Heart left ventricle (tissue), 16 donors: Measurements from ENCODE around the gene ENTHD1. TPM values are rescaled to one million over a fixed set of nuclear protein-coding genes. Genes with fewer than 3 reads are reported as not detected.

ENCODE experiments used
- ATAC-seq, 4 donors: fragments of 200-7000 bp; cut with Tn5 transposase; one replicate each; pipeline ENCODE4 v1.9.1; 2020 to 2022; ENCODE audit warnings: moderate library complexity in 4 of 4, mild to moderate bottlenecking in 3 of 4, moderate number of reproducible peaks in 1 of 4
- DNase-seq, 5 donors: peaks; one replicate each; pipeline ENCODE4 v3.0.0-alpha.2; 2020
- H3K27ac ChIP-seq, 12 donors: fragments of 200-600 bp; sonication (generic) in 4 of 12; one replicate each; pipeline versions ENCODE4 v1.5.0 to v1.8.0; 2016 to 2022; ENCODE audit warnings: mild to moderate bottlenecking in 2 of 12
- H3K27me3 ChIP-seq, 9 donors: fragments of 200-600 bp; sonication (generic) in 2 of 9; one replicate each; pipeline versions ENCODE4 v1.5.1 to v1.8.0; 2016 to 2022; ENCODE audit warnings: mild to moderate bottlenecking in 3 of 9
- H3K36me3 ChIP-seq, 9 donors: fragments of 200-600 bp; sonication (generic) in 2 of 9; one replicate each; pipeline versions ENCODE4 v1.5.0 to v1.8.0; 2018 to 2022; ENCODE audit warnings: mild to moderate bottlenecking in 2 of 9
- H3K4me1 ChIP-seq, 12 donors: fragments of 200-600 bp; sonication (generic) in 4 of 12; one replicate each; pipeline versions ENCODE4 v1.5.0 to v1.8.0; 2016 to 2022; ENCODE audit warnings: mild to moderate bottlenecking in 3 of 12
- H3K4me3 ChIP-seq, 12 donors: fragments of 200-600 bp; sonication (generic) in 4 of 12; one replicate each; pipeline versions ENCODE4 v1.5.0 to v1.8.0; 2017 to 2022; ENCODE audit warnings: mild to moderate bottlenecking in 9 of 12, moderate library complexity in 4 of 12
- H3K9me3 ChIP-seq, 12 donors: fragments of 200-600 bp; sonication (generic) in 4 of 12; one replicate each; pipeline versions ENCODE4 v1.5.0 to v1.8.0; 2016 to 2022; ENCODE audit warnings: mild to moderate bottlenecking in 1 of 12
- POLR2A ChIP-seq, 2 donors: fragments of 450-650 bp; IDR thresholded peaks; one replicate each; pipeline ENCODE4 v1.6.1; 2017; ENCODE audit warnings: antibody characterized with exemption in 2 of 2, mild to moderate bottlenecking in 2 of 2, moderate library complexity in 2 of 2
- WGBS, 4 donors: extraction: QIAGEN DNeasy Blood & Tissue Kit in 2 of 4; methylation state at CpG; one replicate each; pipeline versions ENCODE4 v1.1.5 to v1.1.7; 2013 to 2018; 5-methylcytosine and 5-hydroxymethylcytosine counted together
- intact Hi-C, 10 donors: fragments of 100-400 bp; cut with DNase I; formaldehyde crosslinking; loops; one replicate each; pipeline versions ENCODE4 v1.11.1 to v1.14.2; 2022
- polyA plus RNA-seq, 2 donors: library from polyadenylated mRNA; stranded (reverse); fragments of 200-250 nt; gene quantifications; one replicate each; pipeline ENCODE4 v1.2.3, GENCODE V29; 2013
- total RNA-seq, 9 donors: library from RNA; depleted of rRNA in 2 of 9; stranded (reverse); fragments of >200 nt in 2 of 9; fragmentation: NEBNext Ultra II Directional in 3 of 9; extraction: Animal tissue kit (Norgen Biotek cat#: 25700) in 3 of 9; gene quantifications; one replicate each; pipeline versions ENCODE4 v1.1.0 to v1.2.4, GENCODE V29; 2016 to 2023
- TF ChIP-seq, protein P1 (sequence below), 12 donors: fragments of 200-600 bp; sonication (generic) in 4 of 12; IDR thresholded peaks; one replicate each; pipeline versions ENCODE4 v1.5.0 to v1.8.0; 2018 to 2022; ENCODE audit warnings: antibody characterized with exemption in 12 of 12, mild to moderate bottlenecking in 5 of 12
- donor health status: ischemic (EF 13 %, LVEDD 7.1; RV severe dilation, severe dysfunction).
- donor health status: healthy with polysubstance abuse.
- donor health status: DM: no; HTN: yes; CAD: no.
- donor health status: DM: no; HTN: no; CAD: no.
- donor health status: ischemic (EF 25% LVEDD 6.9; RV normal size, moderate dysfunction).
- donor health status: ischemic (EF 25% LVEDD 5.7; RV mildly dilated, moderate dysfunction).
- donor health status: healthy.
- donor health status: DM: yes; HTN: yes; CAD: no.
- donor health status: ischemic (EF 35%, LVEDD 5.7; RV mildly dilated, moderate dysfunction).
- donor health status: nonischemic (EF 11% LVEDD 7.7; RV severe dilation, severe dysfunction).
- donor health status: DM: yes; HTN: yes; CAD: no.
- donor health status: PGD.
- donor health status: ischemic (EF 29% LVEDD 5.4; RV normal size, mild dysfunction).
- donor health status: nonischemic (EF 23%, LVEDD 6.1; RV moderate dilation, normal function).

The ENTHD1 gene
- total and polyA plus RNA-seq, 11 donors = not detected

GRCh38 chr22:39703928-39704639 lies 189.5 kb downstream of the ENTHD1 start:
- DNase-seq (peak in 3 of 5 donors; percentile 44 to 67 (median 51)), ATAC-seq (peak in 3 of 4 donors; percentile 29 to 69 (median 46))
- H3K4me1 ChIP-seq = peaks cover 0 to 6% (median 0%) of the 10 kb centered on the region in 12 donors
- WGBS, 4 donors = 57 to 66% (median 62%) methylated on average over 16 to 17 of the region's 17 CpGs
- H3K9me3 ChIP-seq = no peaks in the 10 kb centered on the region
- peaks cover 0 to 63% (median 7%) of the 10 kb centered on the region in 9 donors for H3K27me3 ChIP-seq
- H3K36me3 ChIP-seq = no peaks in the 10 kb centered on the region
- H3K4me3 ChIP-seq = no peak overlapping the region
- H3K27ac ChIP-seq = no peak overlapping the region
- intact Hi-C loops = no loop called here
- TF ChIP-seq, protein P1, sequence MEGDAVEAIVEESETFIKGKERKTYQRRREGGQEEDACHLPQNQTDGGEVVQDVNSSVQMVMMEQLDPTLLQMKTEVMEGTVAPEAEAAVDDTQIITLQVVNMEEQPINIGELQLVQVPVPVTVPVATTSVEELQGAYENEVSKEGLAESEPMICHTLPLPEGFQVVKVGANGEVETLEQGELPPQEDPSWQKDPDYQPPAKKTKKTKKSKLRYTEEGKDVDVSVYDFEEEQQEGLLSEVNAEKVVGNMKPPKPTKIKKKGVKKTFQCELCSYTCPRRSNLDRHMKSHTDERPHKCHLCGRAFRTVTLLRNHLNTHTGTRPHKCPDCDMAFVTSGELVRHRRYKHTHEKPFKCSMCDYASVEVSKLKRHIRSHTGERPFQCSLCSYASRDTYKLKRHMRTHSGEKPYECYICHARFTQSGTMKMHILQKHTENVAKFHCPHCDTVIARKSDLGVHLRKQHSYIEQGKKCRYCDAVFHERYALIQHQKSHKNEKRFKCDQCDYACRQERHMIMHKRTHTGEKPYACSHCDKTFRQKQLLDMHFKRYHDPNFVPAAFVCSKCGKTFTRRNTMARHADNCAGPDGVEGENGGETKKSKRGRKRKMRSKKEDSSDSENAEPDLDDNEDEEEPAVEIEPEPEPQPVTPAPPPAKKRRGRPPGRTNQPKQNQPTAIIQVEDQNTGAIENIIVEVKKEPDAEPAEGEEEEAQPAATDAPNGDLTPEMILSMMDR (IDR thresholded peaks at IDR 0.05) = no peak
- TF ChIP-seq POLR2A (IDR thresholded peaks at IDR 0.05) = no peak

DNA sequence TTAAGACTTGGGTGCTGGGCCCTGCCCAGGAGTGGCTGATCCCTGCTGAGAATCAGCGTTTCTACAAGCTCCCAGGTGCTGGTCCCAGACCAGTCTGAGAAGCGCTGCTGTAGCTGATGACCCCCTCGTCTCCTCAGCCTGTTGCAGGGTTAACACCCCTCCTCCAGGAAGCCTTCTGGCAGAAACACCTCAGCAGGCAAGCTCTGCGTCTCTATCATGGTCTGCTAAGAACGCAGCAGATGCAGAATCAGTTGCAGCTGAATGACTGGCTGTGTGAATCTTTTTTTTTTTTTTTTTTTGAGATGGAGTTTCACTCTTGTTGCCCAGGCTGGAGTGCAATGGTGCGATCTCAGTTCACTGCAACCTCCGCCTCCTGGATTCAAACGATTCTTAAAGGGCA lies 190.5 kb downstream of the ENTHD1 start:
- H3K9me3 ChIP-seq = no peaks in the 10 kb centered on the region
- no peaks in the 10 kb centered on the region for H3K36me3 ChIP-seq
- H3K27ac ChIP-seq = no peak overlapping the region
- H3K4me1 ChIP-seq = peaks cover 0 to 6% (median 0%) of the 10 kb centered on the region in 12 donors
- TF ChIP-seq, protein P1 (IDR thresholded peaks at IDR 0.05) = no peak
- TF ChIP-seq POLR2A (IDR thresholded peaks at IDR 0.05) = no peak
- H3K27me3 ChIP-seq = peaks cover 0 to 57% (median 7%) of the 10 kb centered on the region in 9 donors
- H3K4me3 ChIP-seq = no peak overlapping the region
- ATAC-seq (no peak), DNase-seq (peak in 1 of 5 donors; percentile 26)
- 49 to 61% (median 58%) methylated on average over 8 of the region's 8 CpGs for WGBS, 4 donors
- intact Hi-C loops = no loop called here

- peaks cover 0 to 67% (median 9%) of the 10 kb centered on the region in 9 donors for H3K27me3 ChIP-seq
Measured at GRCh38 chr22:39700565-39700964, 193.0 kb downstream of the ENTHD1 start.

More at GRCh38 chr22:39700565-39700964, 193.0 kb downstream of the ENTHD1 start:
- Histone ChIP-seq H3K4me3 (no peak overlapping the region), H3K9me3 (no peaks in the 10 kb centered on the region), H3K4me1 (peaks cover 0 to 6% (median 0%) of the 10 kb centered on the region in 12 donors), H3K27ac (no peak overlapping the region), H3K36me3 (no peaks in the 10 kb centered on the region)
- DNase-seq = peak in 1 of 5 donors; percentile 7
- WGBS, 4 donors = 65 to 82% (median 69%) methylated on average over 7 of the region's 7 CpGs
- TF ChIP-seq, protein P1 (IDR thresholded peaks at IDR 0.05) = no peak
- no peak for TF ChIP-seq POLR2A (IDR thresholded peaks at IDR 0.05)
- ATAC-seq = no peak
- intact Hi-C loops = no loop called here
